Medulla oblongata (tissue), 1 donor: ENCODE measurements around the gene PSMD14.
A peak's percentile ranks its signal among the peaks of the same experiment; 100 is the strongest.
"Not testable (repeated sequence)": the region's sequence is repeated elsewhere in the genome, so short reads cannot be mapped to it uniquely, and the experiment has no call there.

Experiments used
- DNase-seq: peaks from one replicate; pipeline ENCODE4 v3.0.0-alpha.2; 2015; ENCODE audit errors: extremely low spot score

PSMD14 gene

GRCh38 chr2:161308178-161308955 is at the start of gene PSMD14:
Gene PSMD14 (plus strand): TSS chr2:161308425. CDS start chr2:161318826, 10,401 bp downstream.
- DNase-seq, result peak; percentile 95

DNA sequence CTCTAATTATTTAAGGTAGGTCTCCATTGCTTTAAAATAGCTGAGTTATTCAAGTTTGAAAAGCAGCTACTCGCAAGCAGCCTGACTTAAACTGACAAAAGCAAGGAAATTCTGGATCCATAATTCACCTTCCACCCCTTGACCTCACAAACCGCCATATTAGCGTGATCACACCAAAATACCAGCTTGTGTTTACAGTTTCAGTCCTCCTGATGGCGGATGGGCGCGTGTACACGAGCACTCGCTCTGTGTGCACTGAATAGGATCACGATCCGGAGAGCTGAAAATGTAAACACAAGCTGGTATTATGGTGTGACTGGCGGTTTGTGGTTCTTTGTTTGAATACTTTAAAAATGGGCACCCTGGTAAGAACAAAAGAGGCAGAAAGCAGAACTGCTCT is 42.4 kb upstream of the PSMD14 start:
- DNase-seq, result no peak

GRCh38 chr2:161269111-161269510 is 39.1 kb upstream of the PSMD14 start:
- no peak for DNase-seq

DNA sequence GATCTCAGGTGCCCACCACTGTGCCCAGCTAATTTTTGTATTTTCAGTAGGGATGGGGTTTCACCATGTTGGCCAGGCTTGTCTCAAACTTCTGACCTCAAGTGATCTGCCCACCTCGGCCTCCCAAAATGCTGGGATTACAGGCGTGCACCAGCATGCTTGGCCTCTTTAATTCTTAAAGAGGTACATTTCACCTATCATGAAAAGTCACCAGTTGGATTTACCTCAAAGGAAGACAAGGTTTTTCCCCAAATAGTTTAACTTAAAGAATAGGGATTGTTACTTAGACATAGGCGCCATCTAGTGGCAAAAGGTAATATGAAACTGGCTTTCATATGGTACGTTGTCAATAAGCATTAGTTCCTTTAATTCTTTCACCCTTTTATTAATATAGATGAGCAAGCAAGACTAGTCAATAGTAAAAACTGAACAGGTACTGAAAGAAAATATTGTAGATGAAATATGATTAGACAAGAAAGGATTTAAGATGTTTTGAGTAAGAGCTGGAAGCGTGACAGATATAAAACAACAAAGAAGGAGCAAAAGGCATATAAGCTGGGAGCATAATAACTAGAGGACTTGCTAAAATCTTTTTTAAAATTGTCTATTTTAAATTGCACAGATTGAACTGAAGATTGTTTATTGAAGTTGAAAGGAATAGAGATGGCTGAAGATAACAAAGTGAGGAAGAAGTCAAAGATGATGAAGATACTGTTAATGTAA is 35.0 kb upstream of the PSMD14 start:
- DNase-seq, result peak; percentile 73

- DNase-seq, result peak; percentile 49
These were observed 29.5 kb upstream of the PSMD14 start for GRCh38 chr2:161278564-161279229.

- not testable (repeated sequence) for DNase-seq
These were observed 28.9 kb upstream of the PSMD14 start for GRCh38 chr2:161279230-161279815.

- DNase-seq, result peak; percentile 11
These were observed 27.3 kb upstream of the PSMD14 start for GRCh38 chr2:161280906-161281323.

GRCh38 chr2:161281615-161282310 is 26.5 kb upstream of the PSMD14 start:
- not testable (repeated sequence) for DNase-seq

DNA sequence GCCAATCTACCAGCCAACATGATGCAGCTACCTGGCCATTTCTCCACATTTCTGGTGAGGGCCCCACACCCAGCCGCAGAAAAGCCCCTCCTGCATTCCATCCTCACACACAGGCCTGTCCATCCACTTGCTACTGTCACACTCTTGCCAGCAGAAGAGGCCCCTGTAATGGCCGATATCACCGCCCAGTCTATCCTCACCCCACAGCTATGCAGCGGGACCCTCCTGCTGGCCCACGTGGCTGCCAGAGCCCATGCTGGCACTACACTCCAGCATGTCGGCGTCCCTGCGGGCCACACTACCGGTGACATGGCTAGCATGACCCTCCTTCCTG is 25.9 kb upstream of the PSMD14 start:
- not testable (repeated sequence) for DNase-seq

- no peak for DNase-seq
These were observed 24.3 kb upstream of the PSMD14 start for GRCh38 chr2:161283926-161284325.

GRCh38 chr2:161303535-161304050 is 4.6 kb upstream of the PSMD14 start:
- DNase-seq, result no peak

GRCh38 chr2:161306919-161307318 is 1.3 kb upstream of the PSMD14 start:
- DNase-seq, result no peak

DNA sequence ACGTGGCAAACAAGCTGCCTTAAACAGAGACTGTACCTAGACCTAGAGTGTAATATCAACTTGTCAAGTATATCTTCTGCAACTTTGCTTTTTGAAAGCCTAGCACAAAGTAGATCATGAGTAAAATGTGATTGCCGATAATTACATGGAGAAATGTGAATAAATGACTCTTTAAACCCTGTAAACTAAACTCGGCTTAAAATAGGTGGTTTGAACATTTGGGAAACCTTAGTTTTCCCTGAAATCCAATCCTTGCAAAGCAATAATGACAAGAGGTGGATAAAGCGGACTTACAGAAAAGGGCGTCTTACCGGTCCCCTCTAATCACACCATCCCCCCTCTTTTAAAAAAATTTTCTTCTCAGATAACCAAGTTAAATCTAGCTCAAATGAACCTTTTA is 549 bp upstream of the PSMD14 start:
- DNase-seq, result no peak

DNA sequence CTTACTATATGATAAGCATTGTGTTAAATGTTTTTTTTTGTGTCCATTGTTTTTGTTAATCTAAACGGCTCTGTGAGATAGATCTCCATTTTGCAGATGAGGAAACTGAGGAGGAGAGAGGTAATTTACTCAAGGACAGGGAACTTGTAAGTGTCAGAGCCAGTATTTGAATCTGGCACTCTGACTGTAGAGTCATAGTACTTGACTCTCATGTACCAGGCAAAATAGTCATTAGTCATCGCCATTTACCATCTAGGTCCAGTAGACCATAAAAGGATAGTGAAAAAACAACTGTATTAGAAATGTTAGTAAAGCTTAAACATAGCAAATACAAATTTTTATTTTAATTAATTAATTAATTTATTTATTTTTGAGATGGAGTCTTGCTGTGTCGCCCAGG is 4.8 kb downstream of the PSMD14 start:
- no peak for DNase-seq

DNA sequence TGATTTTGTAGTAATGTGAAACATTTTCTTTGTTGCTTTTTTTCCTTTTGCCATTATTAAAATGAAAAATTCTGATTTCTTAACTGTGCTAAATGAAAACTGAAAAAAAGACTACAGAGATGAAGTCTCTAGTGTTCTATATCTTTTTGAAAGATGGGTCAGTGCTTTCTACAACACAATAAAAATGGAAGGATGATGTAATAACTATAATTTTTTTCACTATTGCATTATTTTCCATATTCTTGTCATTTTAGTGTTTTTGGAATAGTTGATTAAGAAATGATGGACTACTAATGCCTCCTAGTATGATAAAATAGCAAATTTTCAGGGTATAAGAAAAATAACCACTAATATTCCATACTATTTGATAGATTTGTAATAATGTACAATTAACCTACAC is 7.2 kb downstream of the PSMD14 start:
- no peak for DNase-seq

DNA sequence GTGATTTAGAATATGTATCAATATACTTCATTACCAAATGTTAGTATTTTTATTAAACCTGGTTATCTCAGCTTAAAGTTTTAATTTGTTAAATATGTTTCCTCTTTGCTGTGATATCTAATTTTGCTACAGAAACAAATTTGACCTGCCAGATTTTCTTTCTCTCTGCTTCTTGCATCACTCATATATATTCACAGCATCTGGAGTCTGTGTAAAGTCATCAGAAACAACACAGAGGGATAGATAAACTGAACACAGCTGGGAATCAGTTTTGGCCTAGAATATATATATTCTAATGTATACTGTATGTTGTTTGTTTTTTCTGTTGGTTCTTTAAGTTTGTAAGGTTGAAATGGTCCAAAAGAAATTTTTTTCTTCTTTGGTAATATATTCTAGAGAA is 8.5 kb downstream of the PSMD14 start:
- no peak for DNase-seq

DNA sequence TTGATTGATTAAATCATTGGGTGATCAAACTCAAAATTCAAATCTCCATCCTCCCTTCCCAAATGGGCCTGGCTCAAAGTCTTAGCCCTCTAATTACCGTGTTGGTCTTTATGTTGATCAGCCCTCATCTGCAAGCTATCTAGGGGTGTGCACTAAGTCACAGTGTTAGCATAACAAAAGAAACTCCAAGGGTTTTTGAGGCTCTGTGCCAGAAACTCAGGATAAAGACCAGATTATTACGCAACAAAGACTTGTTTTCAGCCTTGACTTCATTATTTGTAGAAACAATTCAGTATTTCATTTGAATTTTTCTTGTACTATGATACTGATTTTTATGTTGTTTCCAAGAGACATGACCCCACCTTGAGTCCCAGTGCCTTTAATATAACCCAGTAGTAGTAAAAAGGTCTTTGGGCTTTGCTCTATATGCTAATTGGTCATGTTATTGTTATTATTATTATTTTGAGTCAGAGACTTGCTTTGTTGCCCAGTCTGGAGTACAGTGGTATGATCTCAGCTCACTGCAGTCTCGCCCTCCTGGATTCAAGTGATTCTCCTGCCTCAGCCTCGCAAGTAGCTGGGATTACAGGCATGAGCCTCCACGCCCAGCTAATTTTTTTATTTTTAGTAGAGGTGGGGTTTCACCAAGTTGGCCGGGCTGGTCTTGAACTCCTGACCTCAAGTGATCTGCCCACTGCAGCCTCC is 13.9 kb downstream of the PSMD14 start:
- DNase-seq, result no peak

DNA sequence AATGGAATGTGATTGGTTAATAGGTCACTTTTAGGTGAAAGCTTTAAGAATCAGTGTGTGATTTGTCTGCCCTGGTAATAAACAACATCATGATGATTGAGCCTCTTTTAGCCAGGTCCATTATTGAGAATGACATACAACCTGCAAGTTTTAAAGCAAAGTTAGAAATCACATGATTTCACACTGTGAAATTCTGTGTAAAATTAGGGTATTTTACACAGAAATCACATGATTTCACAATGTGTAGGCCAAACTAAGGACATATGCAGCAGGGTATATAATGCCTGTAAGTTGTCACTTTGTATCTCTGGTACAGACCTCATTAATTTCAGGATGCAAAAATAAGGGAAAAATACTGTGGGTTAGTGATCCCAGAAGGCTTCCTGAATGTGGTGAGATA is 16.7 kb downstream of the PSMD14 start:
- no peak for DNase-seq

GRCh38 chr2:161327582-161327981 is 19.4 kb downstream of the PSMD14 start:
- DNase-seq, result no peak

- DNase-seq, result no peak
These were observed 24.2 kb downstream of the PSMD14 start for GRCh38 chr2:161332371-161332967.
